NOMO-1 treated with DMSO at 0.1 percent for 48 hours (cell line): Measurements from ENCODE around the gene STK16.
A peak's percentile ranks its signal among the peaks of the same experiment; 100 is the strongest.
"Not testable (repeated sequence)": the region's sequence is repeated elsewhere in the genome, so short reads cannot be mapped to it uniquely, and the experiment has no call there.

Experiments
- DNase-seq: peaks from one replicate; lab custom pipeline; 2025; ENCODE audit not compliant: unreplicated experiment; lab: John Stamatoyannopoulos, UW

Gene STK16

DNA sequence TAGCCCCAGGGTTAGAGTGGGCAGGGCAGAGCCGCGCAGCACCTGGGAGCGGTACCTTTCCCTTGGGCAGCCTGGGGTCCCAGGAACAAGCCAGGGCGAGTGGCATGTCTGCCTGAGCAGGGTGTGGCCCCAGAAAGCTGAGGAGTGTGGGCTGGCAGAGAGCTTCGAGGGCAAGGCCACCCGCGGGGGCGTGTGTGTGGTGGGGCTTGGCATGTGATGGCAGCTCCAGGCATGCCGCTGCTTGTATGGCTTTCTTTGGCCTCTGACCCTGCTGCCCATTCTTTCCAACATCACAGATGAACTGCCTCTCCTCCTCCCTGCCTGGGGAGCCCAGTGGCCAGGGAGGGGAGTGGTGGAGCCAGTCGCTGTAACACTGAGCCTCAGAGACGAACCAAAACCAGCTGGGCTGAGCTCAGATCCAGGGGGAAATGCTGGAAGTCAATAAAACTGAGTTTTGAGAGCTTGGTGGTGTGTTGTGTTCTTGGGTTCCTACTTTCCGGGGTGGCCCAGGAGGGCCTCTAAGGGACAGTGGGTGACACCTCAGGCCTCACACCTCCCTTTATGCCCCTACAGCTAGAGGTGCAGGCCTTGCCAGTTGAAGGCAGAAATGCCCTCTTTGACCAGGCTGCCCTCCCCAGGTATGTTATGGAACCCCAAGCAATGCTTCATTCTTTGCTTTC, 41.3 kb downstream of the STK16 start:
- DNase-seq = no peak

DNA sequence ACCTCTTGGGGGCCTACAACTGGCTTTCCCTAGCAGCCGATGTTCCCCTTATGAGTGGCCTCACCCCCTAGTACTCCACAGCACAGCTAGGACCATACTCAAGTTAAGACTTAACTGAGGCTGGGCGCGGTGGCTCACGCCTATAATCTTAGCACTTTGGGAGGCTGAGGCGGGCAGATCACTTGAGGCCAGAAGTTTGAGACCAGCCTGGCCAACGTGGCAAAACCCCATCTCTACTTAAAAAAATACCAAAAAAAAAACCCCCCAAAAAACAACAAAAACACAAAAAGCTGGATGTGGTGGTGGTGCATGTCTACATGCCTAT, 41.8 kb downstream of the STK16 start:
- DNase-seq = not testable (repeated sequence)

DNA sequence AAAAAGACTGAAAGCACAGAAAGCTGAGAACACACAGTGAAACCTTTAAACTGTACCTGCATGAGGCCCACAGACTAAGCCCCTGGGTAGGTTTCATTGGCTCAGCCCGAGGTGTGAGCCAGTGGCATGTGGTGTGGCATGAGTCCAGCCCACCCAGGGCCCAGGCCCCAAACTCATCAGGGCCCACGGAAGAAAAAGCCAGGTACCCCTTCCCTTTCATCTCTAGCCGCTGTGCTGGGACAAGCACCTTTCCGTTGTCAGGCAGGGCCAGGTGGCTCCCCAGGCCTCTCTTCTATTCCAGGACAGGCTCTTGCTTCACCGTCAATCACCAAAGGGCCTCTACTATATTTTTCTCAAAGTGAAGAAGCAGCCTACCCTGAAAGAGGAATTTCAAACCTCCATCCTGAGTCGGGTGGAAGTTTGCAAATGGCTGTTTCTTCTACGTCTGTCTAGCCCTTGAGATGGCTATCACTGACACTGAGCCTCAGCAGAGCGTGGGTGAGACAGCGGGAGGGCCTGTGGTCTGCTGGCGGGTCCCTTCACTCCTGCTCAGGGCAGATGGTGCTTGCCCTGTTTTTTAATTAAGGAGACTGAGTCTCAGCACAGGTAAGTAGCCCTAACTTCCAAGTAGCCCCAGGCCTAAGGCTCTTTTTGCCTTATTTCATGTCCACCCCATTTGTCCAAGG, 42.4 kb downstream of the STK16 start:
- no peak for DNase-seq

DNA sequence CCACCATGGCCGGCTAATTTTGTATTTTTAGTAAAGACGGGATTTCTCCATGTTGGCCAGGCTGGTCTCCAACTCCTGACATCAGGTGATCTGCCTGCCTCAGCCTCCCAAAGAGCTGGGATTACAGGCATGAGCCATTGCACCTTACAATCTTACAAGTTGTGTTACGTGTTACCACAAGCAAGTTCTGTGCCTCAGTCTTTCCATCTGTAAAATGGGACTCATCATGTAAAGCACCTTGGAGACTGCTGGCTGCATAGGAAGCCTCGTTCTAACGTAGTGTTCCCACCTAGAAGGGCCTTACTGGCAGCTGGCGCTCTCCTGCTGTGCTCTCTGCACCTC, 43.9 kb downstream of the STK16 start:
- DNase-seq = no peak

DNA sequence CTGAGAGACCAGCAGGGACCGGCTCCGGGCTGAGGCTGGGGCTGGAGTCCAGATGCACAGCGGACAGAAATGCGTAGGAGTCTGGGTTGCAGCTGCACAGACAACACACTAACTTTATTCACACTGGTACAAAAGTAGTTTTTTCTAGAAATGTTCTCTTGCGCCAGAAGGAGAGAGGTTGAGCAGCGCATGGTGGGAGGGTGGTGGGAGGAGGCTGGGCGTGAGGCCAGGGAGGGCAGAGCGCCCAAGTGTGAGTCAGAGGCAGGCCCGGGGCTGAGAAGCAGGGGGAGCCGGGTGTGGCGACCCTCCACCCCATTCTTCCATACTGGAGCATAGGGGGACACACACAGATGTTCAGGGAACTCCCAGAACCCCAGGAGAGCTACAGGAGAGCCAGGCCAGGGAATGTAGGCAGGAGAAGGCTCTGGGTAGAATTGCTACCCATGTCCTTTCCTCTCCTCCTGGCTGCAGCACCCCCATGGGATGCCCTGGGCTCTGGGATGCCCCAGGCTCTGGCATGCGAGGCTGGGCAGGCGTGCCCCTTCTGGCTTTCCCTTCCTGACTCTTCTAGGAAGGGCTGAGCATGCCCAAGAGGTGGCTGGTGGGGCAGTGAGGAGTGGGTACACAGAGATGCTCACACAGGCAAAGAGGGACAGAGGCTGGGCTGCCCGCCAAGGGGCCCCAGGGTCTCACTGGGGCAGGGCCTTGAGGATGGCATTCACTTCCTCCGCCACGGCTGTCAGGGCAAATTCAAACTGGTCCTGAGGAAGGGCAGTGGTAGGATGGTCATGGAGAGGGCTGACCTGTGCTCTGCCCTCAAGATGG, 44.5 kb downstream of the STK16 start:
- no peak for DNase-seq

DNA sequence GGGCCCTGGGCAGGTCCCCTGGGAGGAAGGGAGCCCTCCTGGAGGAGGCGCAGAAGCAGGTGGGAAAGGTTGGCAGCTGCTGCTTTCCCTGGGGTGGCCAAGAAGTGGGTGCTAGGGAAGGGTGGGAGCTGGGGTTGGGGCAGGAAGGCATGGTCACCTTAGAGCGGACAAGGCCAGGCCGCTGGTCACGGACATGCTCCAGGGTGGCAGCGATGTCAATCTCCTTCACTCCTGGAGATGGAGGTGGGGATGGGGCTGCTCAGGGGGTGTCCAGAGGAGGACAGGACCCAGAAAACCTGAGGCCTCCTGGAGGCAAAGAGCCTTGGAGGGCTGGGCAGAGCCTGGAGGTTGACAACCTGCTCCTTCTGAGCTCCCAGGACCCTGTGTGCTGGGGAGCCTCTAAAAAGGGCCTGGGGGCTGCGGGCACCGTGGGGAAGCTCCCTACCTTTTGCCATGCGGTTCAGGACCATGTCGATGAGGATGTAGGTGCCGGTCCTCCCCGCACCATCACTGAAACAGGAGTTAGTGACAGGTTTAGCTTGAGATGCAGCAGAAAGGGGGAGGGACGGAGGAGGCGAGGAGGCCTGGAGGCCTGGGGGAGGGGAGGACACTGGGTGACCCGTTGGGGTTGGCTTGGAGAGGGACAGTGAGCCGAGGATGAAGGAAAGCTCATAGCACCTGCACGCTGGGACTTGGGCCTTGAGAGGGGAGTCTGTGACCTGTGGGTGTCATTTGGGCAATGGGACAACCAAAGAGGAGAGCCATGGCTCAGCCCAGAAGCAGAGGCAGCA, 45.3 kb downstream of the STK16 start:
- no peak for DNase-seq

DNA sequence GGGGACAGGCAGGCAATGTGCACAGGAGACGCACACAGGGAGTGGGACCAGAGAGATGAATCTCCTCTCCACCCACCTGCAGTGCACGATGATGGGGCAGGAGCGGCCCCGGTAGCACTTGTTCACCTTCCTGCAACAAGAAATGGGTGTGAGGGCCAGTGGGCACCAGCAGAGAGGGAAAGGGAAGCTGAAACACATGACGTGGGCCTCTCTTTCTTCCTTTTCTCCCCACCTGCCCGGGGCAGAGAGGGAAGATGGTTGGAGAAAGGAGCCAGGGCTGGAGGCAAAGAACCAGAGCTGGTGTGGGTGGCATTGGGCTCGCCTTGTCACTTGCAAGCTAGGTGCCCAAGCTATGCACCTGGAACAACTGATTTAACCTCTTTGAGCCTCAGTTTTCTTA, 46.1 kb downstream of the STK16 start:
- DNase-seq = no peak

DNA sequence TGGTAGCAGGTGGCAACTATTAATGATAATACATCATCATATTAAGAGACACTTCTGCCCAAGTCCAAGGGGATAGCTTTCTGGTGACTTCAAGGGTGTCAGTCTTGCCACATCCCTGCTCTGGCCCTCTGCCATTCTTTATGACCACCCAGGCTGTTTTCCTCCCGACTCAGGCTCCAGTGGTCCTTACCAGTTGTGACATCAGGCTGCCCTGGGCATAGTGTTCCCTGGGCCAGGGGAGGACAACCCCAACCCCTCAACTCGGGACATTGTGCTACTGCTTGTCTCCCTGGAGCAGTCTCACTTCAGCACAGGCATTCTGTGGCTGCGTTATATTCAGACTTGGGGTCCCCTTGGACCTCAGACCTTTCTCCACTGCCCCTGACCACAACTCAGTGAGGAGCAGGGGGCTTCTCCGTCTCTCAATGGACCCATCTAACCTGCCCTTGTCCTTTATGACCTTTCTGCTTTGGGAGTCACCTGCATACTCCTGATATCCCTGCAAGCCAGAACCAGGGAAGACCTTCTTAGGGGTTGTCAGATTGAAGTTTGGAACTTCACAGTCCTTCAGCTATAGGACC, 46.7 kb downstream of the STK16 start:
- DNase-seq = no peak

DNA sequence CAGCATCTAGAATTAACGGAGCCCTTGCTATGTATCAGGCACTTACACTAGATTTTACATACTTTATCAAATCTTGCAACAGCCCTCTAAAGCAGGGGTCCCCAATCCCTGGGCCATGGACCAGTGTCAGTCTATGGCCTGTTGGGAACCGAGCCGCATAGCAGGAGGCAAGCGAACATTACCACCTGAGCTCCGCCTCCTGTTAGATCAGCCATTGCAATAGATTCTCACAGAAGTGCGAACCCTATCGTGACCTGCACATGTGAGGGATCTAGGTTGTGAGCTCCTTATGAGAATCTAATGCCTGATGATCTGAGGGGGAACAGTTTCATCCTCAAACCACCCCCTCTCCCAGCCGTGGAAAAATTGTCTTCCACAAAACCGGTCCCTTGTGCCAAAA, 47.3 kb downstream of the STK16 start:
- no peak for DNase-seq

DNA sequence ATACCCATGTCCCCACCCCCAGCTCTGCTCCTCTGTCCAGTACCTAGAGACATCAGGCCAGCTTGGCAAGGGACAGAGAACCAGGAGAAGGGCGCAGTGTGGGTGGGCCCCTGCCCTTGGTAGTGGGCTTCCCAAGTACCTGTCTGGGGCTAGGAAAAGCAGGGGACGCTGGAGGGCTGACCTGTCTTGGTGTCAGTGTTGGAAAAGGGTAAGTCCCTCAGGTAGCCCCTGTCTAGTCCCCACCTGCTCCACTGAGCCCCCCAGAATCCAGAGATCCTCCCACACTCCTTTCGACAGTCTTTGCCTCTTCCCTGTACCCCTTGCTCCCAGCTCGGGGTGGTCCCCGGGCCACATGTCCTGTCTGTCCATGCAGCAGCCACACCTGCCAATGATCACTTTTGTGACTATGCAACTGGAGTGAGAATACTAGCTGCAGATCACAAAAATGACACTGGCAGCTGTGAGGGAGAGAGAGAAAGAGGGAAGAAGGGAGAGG, 48.5 kb downstream of the STK16 start:
- no peak for DNase-seq

DNA sequence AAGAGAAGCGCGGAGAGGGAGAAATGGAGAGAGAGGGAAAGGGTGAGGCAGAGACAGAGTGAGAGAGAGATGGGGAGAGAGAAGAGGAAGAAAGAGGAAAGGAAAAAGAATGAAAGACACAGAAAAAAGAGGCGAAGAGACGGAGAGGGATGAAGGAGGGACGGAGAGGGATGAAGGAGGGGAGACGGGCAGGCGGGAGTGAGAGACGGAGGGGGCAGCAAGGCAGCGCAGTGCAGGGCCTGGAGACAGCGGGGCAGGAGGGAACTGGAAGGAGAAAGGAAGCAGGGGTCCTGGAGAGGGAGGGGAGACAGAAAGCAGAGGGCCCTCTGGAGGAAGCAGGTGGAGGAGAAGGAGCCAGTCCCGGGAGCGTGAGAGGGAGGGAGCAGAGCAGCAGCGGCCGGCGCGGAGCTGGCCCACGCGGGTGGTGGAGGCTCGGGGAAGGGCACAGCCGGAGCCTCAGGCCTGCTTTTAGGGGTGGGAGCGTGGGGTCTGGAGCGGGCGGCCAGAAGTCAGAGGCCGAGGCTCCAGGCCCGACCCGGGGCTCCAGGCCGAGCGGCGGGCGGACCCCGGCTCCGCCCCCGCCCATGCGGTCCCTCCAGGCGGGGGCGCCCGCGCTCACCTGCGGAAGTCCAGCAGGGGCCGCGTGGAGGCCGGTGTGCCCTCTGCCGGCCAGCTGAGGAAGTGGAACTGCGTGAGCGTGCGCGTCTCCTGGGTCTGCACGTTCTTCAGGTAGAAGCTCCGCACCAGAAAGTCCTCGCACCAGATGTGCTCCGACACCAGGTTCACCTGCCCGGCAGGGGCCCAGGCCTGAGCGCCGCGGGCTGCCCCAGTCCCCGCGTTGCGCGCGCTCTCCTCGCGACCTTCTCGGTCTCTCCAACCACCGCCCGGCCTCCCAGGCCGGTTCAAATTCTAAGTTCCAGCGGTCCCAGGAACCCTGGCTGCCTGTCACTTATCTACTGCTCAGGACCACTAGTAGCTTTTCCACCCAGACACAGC, 49.4 kb downstream of the STK16 start:
- peak; percentile 72 for DNase-seq

DNA sequence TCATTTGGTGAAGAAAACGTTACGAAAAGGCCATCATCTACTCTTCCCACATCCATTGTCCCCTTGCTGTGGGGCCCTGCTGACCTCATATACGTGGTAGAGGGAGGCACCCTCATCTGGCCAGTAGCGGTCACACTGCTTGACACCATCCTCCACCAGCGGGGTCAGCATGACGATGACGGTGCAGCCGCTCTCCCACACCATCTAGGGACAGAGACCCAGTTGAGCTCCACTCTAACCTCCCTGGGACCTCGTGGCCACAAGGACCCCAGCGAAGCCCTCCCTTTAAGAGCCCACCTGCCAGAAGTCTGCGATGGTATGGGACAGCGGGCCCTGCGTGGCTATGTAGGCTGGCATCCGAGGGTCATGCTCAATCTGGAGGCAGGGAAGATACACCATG, 50.9 kb downstream of the STK16 start:
- no peak for DNase-seq

DNA sequence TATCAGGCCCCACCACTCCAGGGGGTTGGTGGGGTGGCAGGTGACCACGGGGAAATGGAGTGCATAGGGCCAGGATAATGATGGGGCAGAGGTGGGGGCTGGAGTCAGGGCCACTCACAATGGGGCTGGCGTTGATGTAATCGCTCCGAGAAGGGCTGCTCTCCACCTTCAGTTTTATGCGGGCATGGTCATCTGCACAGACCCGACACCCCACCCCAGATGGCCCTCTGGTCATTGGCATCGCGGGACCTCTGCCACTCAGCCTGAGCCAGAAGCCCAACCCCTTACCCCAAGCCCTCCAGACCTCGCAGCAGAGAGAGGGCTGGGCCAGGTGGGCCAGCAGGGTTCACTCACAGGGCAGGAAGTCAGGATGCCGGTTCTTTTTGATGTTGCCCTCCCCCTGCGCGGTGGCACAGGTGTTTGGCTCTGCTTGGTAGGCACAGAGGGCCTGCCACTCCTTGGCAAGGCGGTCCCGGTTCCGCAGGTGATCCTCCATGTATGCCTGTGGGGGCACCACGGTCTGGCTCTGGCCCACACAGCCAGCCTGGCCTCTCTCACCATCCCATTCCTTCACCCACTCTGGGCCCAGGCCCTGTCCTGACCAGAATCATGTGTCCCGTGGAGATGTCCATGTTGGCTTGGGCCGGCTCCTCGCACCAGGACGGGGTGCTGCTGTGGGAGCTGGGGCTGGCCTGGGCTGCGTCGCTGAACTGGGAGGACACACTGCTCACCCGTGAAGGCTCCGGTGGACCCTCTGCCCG, 51.5 kb downstream of the STK16 start:
- DNase-seq = no peak

DNA sequence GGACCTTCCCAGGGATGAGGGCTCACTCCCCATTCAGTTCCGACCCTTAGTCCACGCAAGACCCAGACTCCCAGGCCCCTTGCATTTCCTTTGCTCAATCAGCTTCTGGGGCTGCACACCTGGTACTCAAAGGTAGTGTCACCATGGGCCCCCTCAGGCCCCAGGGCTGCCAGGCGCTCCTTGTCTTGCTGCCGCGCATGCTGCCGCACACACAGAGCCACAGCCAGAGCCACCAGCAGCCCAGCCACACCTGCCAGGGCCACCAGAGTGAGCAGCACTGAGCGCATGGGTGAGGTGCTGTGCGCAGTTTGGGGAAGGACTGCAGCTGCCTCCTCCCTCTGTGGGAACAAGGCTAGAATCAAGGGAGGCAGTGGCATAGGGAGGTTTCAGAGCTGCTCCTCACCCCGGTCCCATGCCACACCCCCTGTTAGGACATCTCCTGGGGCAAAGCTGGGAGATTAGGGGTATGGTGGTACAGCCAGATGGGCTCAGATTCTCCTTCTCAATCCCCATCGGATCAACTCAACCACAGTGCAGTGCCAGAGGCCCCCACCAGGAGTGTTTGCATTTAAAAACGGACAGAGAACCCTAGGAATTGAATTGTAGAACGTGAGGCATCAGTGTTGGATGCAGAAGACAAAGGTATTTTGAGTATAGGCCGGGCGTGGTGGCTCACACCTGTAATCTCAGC, 52.6 kb downstream of the STK16 start:
- DNase-seq = no peak

DNA sequence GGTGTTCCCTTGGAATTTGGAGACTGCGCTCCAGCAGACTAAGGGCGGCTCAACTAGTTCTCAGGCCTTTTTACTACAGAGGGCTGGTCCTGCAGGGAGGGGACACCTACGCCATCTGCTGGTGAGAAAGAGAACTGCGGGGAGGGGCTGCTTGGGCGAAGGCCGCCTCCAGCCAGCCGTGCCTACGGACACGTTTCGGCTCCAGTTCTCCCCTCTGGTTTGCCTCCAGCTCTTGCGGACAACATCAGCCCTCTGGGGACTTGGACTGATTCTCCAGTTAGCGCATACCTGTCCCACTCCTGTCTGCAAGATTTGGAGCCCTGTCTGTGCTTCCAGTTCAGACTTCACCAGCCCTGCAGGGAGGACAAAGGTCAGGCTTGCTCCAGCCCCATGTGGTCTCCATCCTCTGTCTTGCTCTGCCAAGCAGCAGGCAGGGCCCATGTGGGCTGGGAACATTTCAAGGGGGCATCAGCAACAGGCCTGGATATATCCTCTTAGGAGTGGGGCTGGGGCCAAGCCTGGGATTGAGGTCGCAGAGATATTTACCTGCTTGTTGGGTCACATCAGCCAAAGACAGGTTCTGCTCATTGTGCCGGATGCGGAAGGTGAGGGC, 53.6 kb downstream of the STK16 start:
- peak; percentile 62 for DNase-seq

DNA sequence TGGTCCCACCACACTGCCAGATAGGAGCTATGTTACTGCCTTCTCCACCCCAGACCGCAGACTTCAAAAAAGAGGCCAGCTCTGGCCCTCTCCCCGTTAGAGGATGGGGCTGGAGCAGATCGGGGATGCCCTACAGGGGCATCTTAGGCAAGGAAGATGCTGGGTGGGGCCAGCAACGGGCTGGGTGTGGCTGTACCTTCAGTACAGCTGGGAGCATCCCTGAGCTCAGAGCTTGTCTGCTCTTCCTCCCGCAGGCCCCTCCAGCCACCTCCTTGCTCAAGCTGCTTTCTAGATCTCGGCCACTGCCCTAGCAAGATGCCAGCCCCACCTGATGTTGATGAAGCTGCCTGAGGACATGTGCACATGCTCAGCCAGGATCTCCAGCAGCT, 54.1 kb downstream of the STK16 start:
- no peak for DNase-seq
